HL-60 (cell line): ENCODE measurements around the gene ZBTB24.

Experiments used
- CTCF ChIP-seq: IDR thresholded peaks from one replicate; pipeline ENCODE4 v1.5.1; 2011; ENCODE audit warnings: low read length, control low read depth, inconsistent platforms; ENCODE audit not compliant: insufficient read depth
- POLR2AphosphoS5 ChIP-seq: IDR thresholded peaks from 2 replicates; pipeline ENCODE4 v1.6.1; 2012; ENCODE audit warnings: low read depth
- REST ChIP-seq: IDR thresholded peaks from 2 replicates; pipeline ENCODE4 v1.6.1; 2012; ENCODE audit warnings: low read depth; ENCODE audit not compliant: insufficient replicate concordance
- SPI1 ChIP-seq: IDR thresholded peaks from 2 replicates; pipeline ENCODE4 v1.6.1; 2012; ENCODE audit warnings: low read depth, mild to moderate bottlenecking, borderline replicate concordance

- TF ChIP-seq CTCF: no peak
- no peak for TF ChIP-seq POLR2AphosphoS5
- no peak for TF ChIP-seq REST
- no peak for TF ChIP-seq SPI1
These were observed 34.4 kb downstream of the ZBTB24 start for GRCh38 chr6:109448615-109449014.
